Endothelial cell of hepatic sinusoid (primary cell): ENCODE results near the gene ARRDC1.

Experiments
- in situ Hi-C: cut with HindIII; loops from 2 replicates; pipeline ENCODE4 v1.10.0; 2017; ENCODE audit warnings: low sequenced_read_pairs

ARRDC1 gene

GRCh38 chr9:137632230-137633161 is 27.0 kb downstream of the ARRDC1 start:
- in situ Hi-C loops: loop anchor here (5.0 kb wide), 1 partner anchor 50 kb away; no protein-coding TSS in a partner anchor

- in situ Hi-C loops: loop anchor here (5.0 kb wide), 1 partner anchor 52 kb away; no protein-coding TSS in a partner anchor
These were observed 28.5 kb downstream of the ARRDC1 start for GRCh38 chr9:137634016-137634415.

GRCh38 chr9:137638680-137639079 is 33.2 kb downstream of the ARRDC1 start:
- in situ Hi-C loops: no loop called here

GRCh38 chr9:137639303-137640051 is 34.0 kb downstream of the ARRDC1 start:
- in situ Hi-C loops: no loop called here

- in situ Hi-C loops: no loop called here
These were observed 35.4 kb downstream of the ARRDC1 start for GRCh38 chr9:137640862-137641261.

- in situ Hi-C loops: no loop called here
These were observed 36.7 kb downstream of the ARRDC1 start for GRCh38 chr9:137642118-137642601.

GRCh38 chr9:137642892-137643291 is 37.4 kb downstream of the ARRDC1 start:
- in situ Hi-C loops: no loop called here

GRCh38 chr9:137643921-137644320 is 38.4 kb downstream of the ARRDC1 start:
- in situ Hi-C loops: no loop called here

GRCh38 chr9:137645211-137645610 is 39.7 kb downstream of the ARRDC1 start:
- in situ Hi-C loops: no loop called here

GRCh38 chr9:137646341-137646740 is 40.9 kb downstream of the ARRDC1 start:
- in situ Hi-C loops: no loop called here

- in situ Hi-C loops: no loop called here
These were observed 41.7 kb downstream of the ARRDC1 start for GRCh38 chr9:137647096-137647714.

GRCh38 chr9:137648396-137648795 is 42.9 kb downstream of the ARRDC1 start:
- in situ Hi-C loops: no loop called here

- in situ Hi-C loops: no loop called here
These were observed 44.1 kb downstream of the ARRDC1 start for GRCh38 chr9:137649553-137649952.

- in situ Hi-C loops: no loop called here
These were observed 44.8 kb downstream of the ARRDC1 start for GRCh38 chr9:137650259-137650658.

GRCh38 chr9:137650779-137651178 is 45.3 kb downstream of the ARRDC1 start:
- in situ Hi-C loops: no loop called here

GRCh38 chr9:137656416-137656815 is 50.9 kb downstream of the ARRDC1 start:
- in situ Hi-C loops: no loop called here

GRCh38 chr9:137657606-137658005 is 52.1 kb downstream of the ARRDC1 start:
- in situ Hi-C loops: no loop called here

- in situ Hi-C loops: no loop called here
These were observed 53.3 kb downstream of the ARRDC1 start for GRCh38 chr9:137658781-137659180.

- in situ Hi-C loops: no loop called here
These were observed 54.7 kb downstream of the ARRDC1 start for GRCh38 chr9:137660144-137660543.

- in situ Hi-C loops: no loop called here
These were observed 58.1 kb downstream of the ARRDC1 start for GRCh38 chr9:137663584-137663983.

- in situ Hi-C loops: no loop called here
These were observed 59.2 kb downstream of the ARRDC1 start for GRCh38 chr9:137664676-137665075.
